Neural progenitor cell (in vitro differentiated cells): Measurements from ENCODE around the gene GRIK1. TPM values are rescaled to one million over a fixed set of nuclear protein-coding genes. Genes with fewer than 3 reads are reported as not detected.

Source experiments
- DNase-seq: peaks from one replicate; pipeline ENCODE4 v3.0.0-alpha.2; 2016; ENCODE audit warnings: low spot score
- H2AFZ ChIP-seq: fragments of 200-600 bp; sonication (generic); replicated peaks from 2 replicates; pipeline ENCODE4 v1.6.1; 2016; ENCODE audit warnings: antibody characterized with exemption
- H3F3A ChIP-seq: fragments of 200-600 bp; sonication (generic); 2 replicates; pipeline ENCODE4 v1.6.1; 2016; ENCODE audit warnings: antibody characterized with exemption, low read depth
- H3K27ac ChIP-seq: fragments of 200-600 bp; sonication (generic); 2 replicates; pipeline ENCODE4 v1.5.1; 2016; ENCODE audit warnings: mild to moderate bottlenecking
- H3K27me3 ChIP-seq: fragments of 200-600 bp; sonication (generic); 2 replicates; pipeline ENCODE4 v1.6.1; 2016; ENCODE audit warnings: mild to moderate bottlenecking, moderate library complexity
- H3K36me3 ChIP-seq: fragments of 200-600 bp; sonication (generic); 2 replicates; pipeline ENCODE4 v1.5.1; 2016
- H3K4me1 ChIP-seq: fragments of 200-600 bp; sonication (generic); 2 replicates; pipeline ENCODE4 v1.6.1; 2016; ENCODE audit warnings: mixed run types
- H3K4me2 ChIP-seq: fragments of 200-600 bp; sonication (generic); 2 replicates; pipeline ENCODE4 v1.6.1; 2016
- H3K4me3 ChIP-seq: fragments of 200-600 bp; sonication (generic); 2 replicates; pipeline ENCODE4 v1.5.1; 2016
- H3K79me2 ChIP-seq: fragments of 200-600 bp; sonication (generic); 2 replicates; pipeline ENCODE4 v1.6.1; 2016; ENCODE audit warnings: low read depth
- H3K9ac ChIP-seq: fragments of 200-600 bp; sonication (generic); 2 replicates; pipeline ENCODE4 v1.6.1; 2016
- H3K9me3 ChIP-seq: fragments of 200-600 bp; sonication (generic); 2 replicates; pipeline ENCODE4 v1.5.1; 2016; ENCODE audit warnings: low read depth
- H4K20me1 ChIP-seq: fragments of 200-600 bp; sonication (generic); 2 replicates; pipeline ENCODE4 v1.6.1; 2016; ENCODE audit warnings: low read depth
- H3K27ac Mint-ChIP-seq: 3 replicates; pipeline ENCODE4 v1.8.0; 2021; ENCODE audit warnings: mixed read lengths
- H3K27me3 Mint-ChIP-seq: 2 replicates; pipeline ENCODE4 v1.8.0; 2022; ENCODE audit warnings: low read depth, mild to moderate bottlenecking, inconsistent platforms, moderate library complexity, mixed read lengths; ENCODE audit not compliant: insufficient read depth
- H3K36me3 Mint-ChIP-seq: 3 replicates; pipeline ENCODE4 v1.8.0; 2021; ENCODE audit warnings: mixed read lengths
- H3K4me1 Mint-ChIP-seq: 3 replicates; pipeline ENCODE4 v1.8.0; 2021; ENCODE audit warnings: mixed read lengths
- H3K4me3 Mint-ChIP-seq: 3 replicates; pipeline ENCODE4 v1.8.0; 2021; ENCODE audit warnings: mild to moderate bottlenecking, moderate library complexity, mixed read lengths
- H3K9me3 Mint-ChIP-seq: 3 replicates; pipeline ENCODE4 v1.8.0; 2020; ENCODE audit warnings: mixed read lengths
- EZH2 ChIP-seq: fragments of 200-600 bp; sonication (generic); IDR thresholded peaks from 2 replicates; pipeline ENCODE4 v1.6.1; 2017; ENCODE audit warnings: antibody characterized with exemption, mild to moderate bottlenecking, moderate library complexity
- EZH2phosphoT487 ChIP-seq: fragments of 200-600 bp; sonication (generic); IDR thresholded peaks from 2 replicates; pipeline ENCODE4 v1.6.1; 2017; ENCODE audit warnings: antibody characterized with exemption
- total RNA-seq: library from RNA; depleted of rRNA; stranded (reverse); fragments of >200 nt; gene quantifications from 2 replicates; pipeline ENCODE4 v1.2.3, GENCODE V29; 2015; ENCODE audit warnings: low replicate concordance
- TF ChIP-seq, protein P1 (sequence below): fragments of 200-600 bp; sonication (generic); IDR thresholded peaks from 2 replicates; pipeline ENCODE4 v1.5.1; 2017; ENCODE audit warnings: antibody characterized with exemption, mild to moderate bottlenecking

Gene GRIK1
- total RNA-seq, 1 donor from 2014 or later = 1.6 TPM

DNA sequence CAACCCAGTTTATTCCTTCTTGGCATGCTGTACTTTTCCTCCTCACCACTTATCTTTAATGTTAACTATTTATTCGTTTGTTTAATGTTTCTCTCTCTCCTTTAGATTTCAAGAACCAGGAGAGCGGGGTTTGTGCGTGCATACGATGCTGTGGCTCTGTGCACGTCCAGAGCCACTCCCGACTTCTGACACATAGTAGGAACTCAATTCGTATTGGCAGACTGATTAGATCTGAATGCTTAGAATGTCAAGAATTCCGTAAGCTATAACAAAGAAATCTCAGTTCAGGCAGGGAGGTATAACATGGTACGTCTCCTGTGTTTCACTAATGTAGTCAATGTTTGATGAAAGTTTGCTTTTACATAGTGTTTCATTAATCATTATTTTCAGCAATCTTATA is 7.3 kb upstream of the GRIK1 start:
- Histone ChIP-seq H3K36me3 (no peaks in the 10 kb centered on the region), H3K27me3 (peaks cover 13% of the 10 kb centered on the region), H3F3A (no peaks in the 10 kb centered on the region), H3K9ac (no peak overlapping the region), H3K4me2 (no peak overlapping the region), H3K79me2 (no peaks in the 10 kb centered on the region), H3K9me3 (no peaks in the 10 kb centered on the region), H3K4me3 (no peak overlapping the region), H3K4me1 (no peaks in the 10 kb centered on the region), H3K27ac (no peak overlapping the region), H2AFZ (peak overlapping the region; percentile 13), H4K20me1 (no peaks in the 10 kb centered on the region)
- peaks cover 3% of the 10 kb centered on the region for H3K27me3 Mint-ChIP-seq
- DNase-seq = peak; percentile 6
- TF ChIP-seq EZH2phosphoT487 (no peak), EZH2 (no peak)
- TF ChIP-seq, protein P1, sequence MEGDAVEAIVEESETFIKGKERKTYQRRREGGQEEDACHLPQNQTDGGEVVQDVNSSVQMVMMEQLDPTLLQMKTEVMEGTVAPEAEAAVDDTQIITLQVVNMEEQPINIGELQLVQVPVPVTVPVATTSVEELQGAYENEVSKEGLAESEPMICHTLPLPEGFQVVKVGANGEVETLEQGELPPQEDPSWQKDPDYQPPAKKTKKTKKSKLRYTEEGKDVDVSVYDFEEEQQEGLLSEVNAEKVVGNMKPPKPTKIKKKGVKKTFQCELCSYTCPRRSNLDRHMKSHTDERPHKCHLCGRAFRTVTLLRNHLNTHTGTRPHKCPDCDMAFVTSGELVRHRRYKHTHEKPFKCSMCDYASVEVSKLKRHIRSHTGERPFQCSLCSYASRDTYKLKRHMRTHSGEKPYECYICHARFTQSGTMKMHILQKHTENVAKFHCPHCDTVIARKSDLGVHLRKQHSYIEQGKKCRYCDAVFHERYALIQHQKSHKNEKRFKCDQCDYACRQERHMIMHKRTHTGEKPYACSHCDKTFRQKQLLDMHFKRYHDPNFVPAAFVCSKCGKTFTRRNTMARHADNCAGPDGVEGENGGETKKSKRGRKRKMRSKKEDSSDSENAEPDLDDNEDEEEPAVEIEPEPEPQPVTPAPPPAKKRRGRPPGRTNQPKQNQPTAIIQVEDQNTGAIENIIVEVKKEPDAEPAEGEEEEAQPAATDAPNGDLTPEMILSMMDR = no peak
- no peak overlapping the region for H3K4me3 Mint-ChIP-seq
- H3K36me3 Mint-ChIP-seq = no peaks in the 10 kb centered on the region
- H3K27ac Mint-ChIP-seq = no peak overlapping the region
- H3K9me3 Mint-ChIP-seq = no peaks in the 10 kb centered on the region
- H3K4me1 Mint-ChIP-seq = no peaks in the 10 kb centered on the region

DNA sequence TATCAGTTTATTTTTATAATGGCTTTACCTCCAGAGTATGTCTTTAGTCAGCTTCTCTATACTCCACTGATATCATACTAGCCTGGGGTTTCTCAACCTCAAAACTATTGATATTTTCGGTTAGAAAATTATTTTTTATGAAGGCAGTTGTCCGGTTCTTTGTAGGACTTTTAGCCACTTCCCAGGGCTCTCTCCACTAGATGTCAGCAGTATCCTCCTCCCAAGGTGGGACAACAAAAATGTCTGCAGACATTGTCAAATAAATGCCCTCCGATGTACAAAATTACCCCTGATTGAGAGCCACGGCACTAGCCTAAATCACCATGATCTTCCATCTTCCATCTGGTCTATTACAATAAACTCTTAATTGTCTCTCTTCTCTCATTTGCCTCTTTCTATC is 4.1 kb upstream of the GRIK1 start:
- Mint-ChIP-seq H3K4me1 (no peaks in the 10 kb centered on the region), H3K27ac (no peak overlapping the region), H3K36me3 (no peaks in the 10 kb centered on the region), H3K4me3 (no peak overlapping the region), H3K27me3 (peaks cover 6% of the 10 kb centered on the region), H3K9me3 (no peaks in the 10 kb centered on the region)
- Histone ChIP-seq H3K9me3 (no peaks in the 10 kb centered on the region), H3K4me2 (no peak overlapping the region), H2AFZ (peak overlapping the region; percentile 73), H3K4me1 (no peaks in the 10 kb centered on the region), H3K36me3 (no peaks in the 10 kb centered on the region), H4K20me1 (no peaks in the 10 kb centered on the region), H3K79me2 (no peaks in the 10 kb centered on the region), H3K9ac (no peak overlapping the region), H3K27me3 (peaks cover 46% of the 10 kb centered on the region), H3K4me3 (no peak overlapping the region), H3F3A (no peaks in the 10 kb centered on the region), H3K27ac (no peak overlapping the region)
- no peak for TF ChIP-seq EZH2phosphoT487
- TF ChIP-seq, protein P1 = peak; percentile 61
- DNase-seq = peak; percentile 36

DNA sequence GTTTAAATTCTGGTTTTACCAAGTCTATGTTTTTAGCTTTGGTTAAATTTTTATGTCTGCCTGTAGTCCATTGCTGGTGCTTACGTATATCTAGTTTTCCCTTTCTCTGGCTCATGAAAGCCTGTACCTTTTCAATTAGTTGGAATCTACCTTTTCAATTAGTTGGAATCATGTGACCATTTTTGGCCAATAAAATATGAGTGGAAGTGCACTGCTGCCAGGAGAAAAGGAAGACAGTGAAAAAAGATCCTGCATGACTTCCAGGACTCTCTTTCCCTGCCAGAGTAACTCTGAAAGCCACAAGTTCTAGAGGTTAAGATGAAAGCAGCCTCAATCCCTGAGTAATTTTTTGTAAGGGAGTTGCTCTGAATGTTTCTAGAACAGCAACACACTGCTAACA is 2.2 kb upstream of the GRIK1 start:
- no peak overlapping the region for H3K4me3 ChIP-seq
- peaks cover 15% of the 10 kb centered on the region for H3K27me3 Mint-ChIP-seq
- DNase-seq = no peak
- H3K27me3 ChIP-seq = peaks cover 64% of the 10 kb centered on the region
- H2AFZ ChIP-seq = no peak overlapping the region
- TF ChIP-seq, protein P1 = no peak
- no peak overlapping the region for H3K4me2 ChIP-seq
- H3K9me3 Mint-ChIP-seq = peaks cover 1% of the 10 kb centered on the region
- H3K4me1 ChIP-seq = no peaks in the 10 kb centered on the region
- no peaks in the 10 kb centered on the region for H3K36me3 Mint-ChIP-seq
- peaks cover 8% of the 10 kb centered on the region for H3K4me1 Mint-ChIP-seq
- no peaks in the 10 kb centered on the region for H3K36me3 ChIP-seq
- no peak overlapping the region for H3K27ac ChIP-seq
- H3F3A ChIP-seq = no peaks in the 10 kb centered on the region
- H3K4me3 Mint-ChIP-seq = no peak overlapping the region
- H3K79me2 ChIP-seq = no peaks in the 10 kb centered on the region
- no peaks in the 10 kb centered on the region for H3K9me3 ChIP-seq
- no peak overlapping the region for H3K27ac Mint-ChIP-seq
- no peaks in the 10 kb centered on the region for H4K20me1 ChIP-seq
- no peak overlapping the region for H3K9ac ChIP-seq

DNA sequence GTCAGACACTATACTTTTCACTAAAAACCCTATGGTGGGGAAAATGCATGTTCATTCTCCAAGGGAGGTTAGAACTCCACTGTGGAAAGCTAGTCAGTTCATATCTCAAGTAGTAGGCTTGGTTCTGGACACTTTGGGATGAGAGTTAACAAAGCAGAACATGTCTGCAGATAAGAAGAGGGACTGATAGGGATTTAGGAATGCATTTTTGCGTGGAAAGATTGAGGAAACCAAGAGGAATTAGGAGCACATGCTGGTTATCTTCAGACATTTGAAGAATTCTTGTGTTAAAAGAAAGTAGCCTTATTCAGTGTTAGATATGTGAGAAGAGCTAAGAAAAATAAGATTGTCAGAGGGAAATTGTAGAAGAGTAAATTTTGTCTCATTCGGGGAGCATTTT is 1.2 kb upstream of the GRIK1 start:
- Histone ChIP-seq H3K36me3 (no peaks in the 10 kb centered on the region), H3F3A (no peaks in the 10 kb centered on the region), H3K79me2 (no peaks in the 10 kb centered on the region), H4K20me1 (no peaks in the 10 kb centered on the region), H2AFZ (no peak overlapping the region), H3K4me2 (no peak overlapping the region), H3K27me3 (peaks cover 75% of the 10 kb centered on the region), H3K9me3 (no peaks in the 10 kb centered on the region), H3K27ac (no peak overlapping the region), H3K4me3 (no peak overlapping the region), H3K9ac (no peak overlapping the region), H3K4me1 (no peaks in the 10 kb centered on the region)
- no peak overlapping the region for H3K27ac Mint-ChIP-seq
- peaks cover 16% of the 10 kb centered on the region for H3K27me3 Mint-ChIP-seq
- TF ChIP-seq, protein P1 = no peak
- peak; percentile 7 for TF ChIP-seq EZH2phosphoT487
- no peak for TF ChIP-seq EZH2
- H3K4me1 Mint-ChIP-seq = peaks cover 12% of the 10 kb centered on the region
- H3K9me3 Mint-ChIP-seq = peaks cover 1% of the 10 kb centered on the region
- H3K36me3 Mint-ChIP-seq = no peaks in the 10 kb centered on the region
- no peak for DNase-seq
- H3K4me3 Mint-ChIP-seq = no peak overlapping the region
